NCI-H1694 treated with DMSO at 0.1 percent for 48 hours (cell line): Measurements from ENCODE around the gene POU6F2.

Experiments used
- DNase-seq: peaks from one replicate; lab custom pipeline; 2025; lab: John Stamatoyannopoulos, UW

The POU6F2 gene

DNA sequence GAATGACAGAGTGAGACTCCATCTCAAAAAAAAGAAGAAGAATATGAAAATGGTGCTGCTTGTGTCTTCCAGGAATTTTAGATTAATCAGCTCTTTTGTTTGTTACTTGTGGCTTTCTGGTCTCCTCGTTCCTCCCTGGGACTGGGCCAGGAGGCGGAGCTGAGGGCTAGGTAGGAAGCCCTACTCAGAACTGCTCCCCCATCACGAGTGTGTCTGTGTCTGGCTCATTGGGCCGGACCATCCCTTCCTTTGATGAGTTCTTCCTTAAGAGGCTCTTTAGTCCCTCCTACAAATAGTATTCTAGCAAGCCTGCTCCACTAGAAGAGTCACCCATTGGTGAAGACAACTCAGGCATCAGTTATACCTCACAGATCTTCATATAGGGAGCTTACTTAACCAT, 531.7 kb downstream of the POU6F2 start:
- DNase-seq: no peak

DNA sequence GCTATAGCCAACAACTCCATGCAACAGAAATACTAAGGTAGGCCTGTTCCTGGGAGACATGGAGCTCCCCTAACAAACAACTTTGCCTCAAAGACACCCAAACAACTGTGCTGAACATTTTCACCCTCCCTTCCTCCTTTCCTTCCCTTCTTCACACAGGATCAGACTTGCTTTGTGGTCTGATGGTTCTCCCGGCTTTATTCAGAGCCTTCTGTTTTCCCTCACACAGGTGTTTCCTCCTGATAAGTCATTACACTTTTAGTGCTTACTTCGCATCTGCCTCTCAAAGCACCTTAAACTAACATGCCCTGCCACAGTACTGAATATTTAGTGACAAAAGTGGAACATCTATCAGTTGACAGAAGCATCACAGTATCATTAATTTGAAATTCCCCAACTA, 532.2 kb downstream of the POU6F2 start:
- DNase-seq: no peak

DNA sequence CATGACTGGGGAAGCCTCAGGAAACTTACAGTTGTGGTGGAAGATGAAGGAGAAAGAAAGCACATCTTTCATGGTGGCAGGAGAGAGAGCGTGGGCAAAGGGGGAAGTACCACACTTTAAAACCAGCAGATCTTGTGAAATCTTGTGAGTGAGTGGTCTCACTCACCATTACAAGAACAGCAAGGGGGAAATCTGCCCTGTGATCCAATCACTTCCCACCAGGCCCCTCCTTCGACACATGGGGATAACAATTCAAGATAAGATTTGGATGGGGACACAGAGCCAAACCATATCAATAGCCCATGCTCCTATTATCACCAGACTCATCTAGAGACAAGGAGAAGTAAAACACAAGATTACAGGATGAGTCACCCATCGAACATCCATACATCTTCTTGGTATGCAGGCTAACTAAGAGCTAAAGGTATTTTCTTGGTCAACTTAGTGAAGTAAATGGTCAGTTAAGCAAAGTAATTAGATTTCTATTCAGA, 533.2 kb downstream of the POU6F2 start:
- no peak for DNase-seq

DNA sequence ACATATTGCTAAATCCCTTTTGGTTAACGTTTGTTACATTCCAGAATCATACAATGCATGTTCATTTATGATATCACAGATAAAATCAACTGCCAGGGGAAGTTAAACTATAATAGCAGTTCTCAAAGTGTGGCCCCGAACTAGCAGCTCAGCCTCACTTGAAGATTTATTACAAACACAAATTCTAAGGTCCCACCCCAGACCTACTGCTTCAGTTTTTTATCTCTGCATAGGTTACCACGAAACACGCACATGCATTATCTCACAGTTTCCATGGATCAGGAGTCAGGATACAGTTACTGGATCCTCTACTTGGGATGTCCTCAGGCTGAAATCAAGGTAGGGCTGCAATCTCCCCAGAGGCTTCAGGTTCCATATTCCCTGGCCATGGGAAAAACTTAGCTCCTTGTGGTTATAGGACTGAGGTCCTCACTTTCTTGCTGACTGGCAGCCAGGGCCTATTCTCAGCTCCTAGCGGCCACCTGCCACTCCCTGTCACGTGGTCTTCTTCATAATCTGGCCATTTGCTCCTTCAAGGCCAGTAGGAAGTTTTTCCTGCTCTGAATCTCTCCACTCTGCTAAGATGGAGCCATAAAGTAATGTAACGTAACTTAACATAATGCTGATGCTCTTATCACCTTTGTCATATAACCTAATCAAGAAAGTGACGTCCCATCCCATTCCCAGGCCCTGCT, 538.0 kb downstream of the POU6F2 start:
- DNase-seq: no peak

DNA sequence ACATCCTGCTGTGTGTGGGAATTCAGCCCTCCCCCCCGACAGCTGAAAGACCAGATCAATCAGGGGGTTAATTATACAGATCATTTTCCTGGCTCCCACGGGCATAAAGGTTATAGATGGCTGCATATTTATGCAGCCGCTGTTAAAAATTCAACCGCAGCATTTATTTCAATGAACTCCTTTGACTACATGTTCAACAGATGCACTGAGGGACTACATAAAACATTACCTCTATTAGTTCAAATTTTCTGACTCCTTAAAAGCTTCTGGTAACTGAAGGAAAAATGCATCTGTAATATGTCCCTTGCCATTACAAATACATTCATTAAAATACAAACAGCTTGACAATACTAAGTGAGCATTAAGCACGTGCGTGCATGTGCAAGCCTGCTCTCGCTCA, 538.8 kb downstream of the POU6F2 start:
- no peak for DNase-seq

DNA sequence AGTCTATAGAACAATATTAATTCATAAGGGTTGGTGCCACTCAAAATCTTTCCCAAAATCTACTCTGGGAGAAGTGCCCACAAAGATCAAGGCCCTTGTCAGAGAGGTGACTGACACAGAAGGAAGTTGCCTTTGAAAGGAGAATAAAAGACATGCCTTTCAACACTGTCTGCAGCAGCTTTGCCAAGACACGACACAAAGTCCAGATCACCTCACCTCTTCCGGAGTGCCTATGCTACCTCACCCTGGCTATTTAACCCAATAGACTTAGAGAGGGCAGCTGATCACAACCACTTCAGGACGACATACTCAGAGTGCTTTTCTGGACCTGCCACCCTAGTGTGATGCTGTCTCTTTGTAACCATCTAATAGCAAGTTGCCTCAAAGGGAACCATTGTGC, 539.5 kb downstream of the POU6F2 start:
- no peak for DNase-seq
